Renal cortex interstitium (tissue), 11 donors: Measurements from ENCODE around the gene VWA3B. TPM values are rescaled to one million over a fixed set of nuclear protein-coding genes. Genes with fewer than 3 reads are reported as not detected.
A peak's percentile ranks its signal among the peaks of the same experiment; 100 is the strongest.
"Not testable (repeated sequence)": the region's sequence is repeated elsewhere in the genome, so short reads cannot be mapped to it uniquely, and the experiment has no call there.

Experiments
- DNase-seq, 11 donors: peaks; one replicate each; pipeline ENCODE4 v3.0.0-alpha.2; 2013; ENCODE audit warnings: low read depth in 9 of 11, low spot score in 4 of 11; ENCODE audit errors: extremely low read depth in 1 of 11
- polyA plus RNA-seq, 3 donors: library from polyadenylated mRNA; unstranded; fragments of 120-200 nt; gene quantifications; one replicate each; pipeline ENCODE4 v1.2.1, GENCODE V29; 2013; ENCODE audit not compliant: insufficient read length in 3 of 3

VWA3B gene
- polyA plus RNA-seq, 3 donors = 0.26 to 1.1 (median 0.47) TPM

- no peak for DNase-seq
Measured at GRCh38 chr2:98126061-98126460, 39.1 kb downstream of the VWA3B start.

GRCh38 chr2:98127229-98127989, 40.4 kb downstream of the VWA3B start:
- no peak for DNase-seq

- no peak for DNase-seq
Measured at GRCh38 chr2:98128556-98129109, 41.7 kb downstream of the VWA3B start.

- not testable (repeated sequence) for DNase-seq
Measured at GRCh38 chr2:98130073-98130472, 43.1 kb downstream of the VWA3B start.

- no peak for DNase-seq
Measured at GRCh38 chr2:98134172-98135005, 47.4 kb downstream of the VWA3B start.

GRCh38 chr2:98137196-98137595, 50.2 kb downstream of the VWA3B start:
- DNase-seq = no peak

- DNase-seq = not testable (repeated sequence)
Measured at GRCh38 chr2:98138978-98139377, 52.0 kb downstream of the VWA3B start.

GRCh38 chr2:98140210-98140609, 53.2 kb downstream of the VWA3B start:
- DNase-seq = no peak

- DNase-seq = no peak
Measured at GRCh38 chr2:98142106-98142791, 55.3 kb downstream of the VWA3B start.

- DNase-seq = no peak
Measured at GRCh38 chr2:98145070-98145469, 58.1 kb downstream of the VWA3B start.

- not testable (repeated sequence) for DNase-seq
Measured at GRCh38 chr2:98147900-98148299, 60.9 kb downstream of the VWA3B start.

GRCh38 chr2:98148595-98149332, 61.8 kb downstream of the VWA3B start:
- DNase-seq = no peak

- peak in 1 of 11 donors; percentile 29 for DNase-seq
Measured at GRCh38 chr2:98149333-98149697, 62.3 kb downstream of the VWA3B start.

- no peak for DNase-seq
Measured at GRCh38 chr2:98153481-98153880, 66.5 kb downstream of the VWA3B start.

GRCh38 chr2:98155291-98155690, 68.3 kb downstream of the VWA3B start:
- DNase-seq = no peak

GRCh38 chr2:98155716-98156115, 68.7 kb downstream of the VWA3B start:
- no peak for DNase-seq

- DNase-seq = no peak
Measured at GRCh38 chr2:98156304-98156703, 69.3 kb downstream of the VWA3B start.

- DNase-seq = no peak
Measured at GRCh38 chr2:98157557-98157956, 70.6 kb downstream of the VWA3B start.

GRCh38 chr2:98158305-98158704, 71.3 kb downstream of the VWA3B start:
- no peak for DNase-seq
